Endothelial cell of umbilical vein (primary cell): ENCODE results near the gene RELN. TPM values are rescaled to one million over a fixed set of nuclear protein-coding genes. Genes with fewer than 3 reads are reported as not detected.

Experiments used
- BruUV-seq: library from RNA; stranded (reverse); fragments of 400-500 nt; replicated peaks from 2 replicates; lab custom pipeline; 2021; lab: Mats Ljungman, UMichigan
- CTCF ChIA-PET: fragments of 300-600, 350-600 bp; sonication (Branson Sonifier 250); formaldehyde crosslinking; loops from one replicate; lab custom pipeline; 2021; ENCODE audit warnings: antibody characterized with exemption, inconsistent platforms; lab: Charles Lee
- POLR2A ChIA-PET: fragments of 300-600, 350-600 bp; sonication (Branson Sonifier 250); formaldehyde crosslinking; loops from one replicate; lab custom pipeline; 2021; ENCODE audit warnings: antibody characterized with exemption, inconsistent platforms; lab: Charles Lee
- DNase-seq: peaks from one replicate; pipeline ENCODE4 v3.0.0-alpha.2; 2011; ENCODE audit warnings: low read depth, low spot score
- FAIRE-seq: peaks from 2 replicates; lab custom pipeline; 2011; peaks lifted over from hg19 to GRCh38; lab: Jason Lieb, UNC
- H2AFZ ChIP-seq: 2 replicates; pipeline ENCODE4 v1.6.0; 2012; ENCODE audit warnings: low read depth, low read length, control low read depth, inconsistent platforms
- H3K27ac ChIP-seq: 2 replicates; pipeline ENCODE4 v1.5.1; 2011; ENCODE audit warnings: low read depth, mild to moderate bottlenecking, control low read depth, low read length, moderate library complexity; ENCODE audit not compliant: insufficient read depth
- H3K27me3 ChIP-seq, 2 experiments: 2 replicates each; pipeline versions ENCODE4 v1.6.0 to v1.6.1; 2011; ENCODE audit warnings: low read length in 2 of 2, mixed read lengths in 1 of 2; ENCODE audit not compliant: control insufficient read depth in 2 of 2, insufficient read depth in 2 of 2
- H3K36me3 ChIP-seq, 2 experiments: 2 replicates in 1 of 2; 3 replicates in 1 of 2; pipeline ENCODE4 v1.5.1; 2011; ENCODE audit warnings: low read length in 2 of 2, mild to moderate bottlenecking in 1 of 2, moderate library complexity in 1 of 2; ENCODE audit not compliant: control insufficient read depth in 2 of 2, insufficient read depth in 2 of 2; ENCODE audit errors: extremely low read depth in 1 of 2
- H3K4me1 ChIP-seq: 3 replicates; pipeline ENCODE4 v1.5.1; 2011; ENCODE audit warnings: mild to moderate bottlenecking, low read length; ENCODE audit not compliant: control insufficient read depth, insufficient read depth; ENCODE audit errors: extremely low read depth
- H3K4me2 ChIP-seq: 2 replicates; pipeline ENCODE4 v1.6.1; 2011; ENCODE audit warnings: low read length, control low read depth, mixed read lengths; ENCODE audit not compliant: insufficient read depth
- H3K4me3 ChIP-seq, 3 experiments: fragments of 200-600 bp in 1 of 3; sonication (generic), shearing (Covaris generic) in 1 of 3; replicated peaks in 1 of 3; 2 replicates each; pipeline ENCODE4 v1.5.1; 2011 to 2016; ENCODE audit warnings: control low read depth in 3 of 3, low read length in 3 of 3, mild to moderate bottlenecking in 2 of 3, inconsistent platforms in 1 of 3, low read depth in 1 of 3, moderate library complexity in 1 of 3; ENCODE audit not compliant: insufficient read depth in 1 of 3
- H3K79me2 ChIP-seq: 2 replicates; pipeline ENCODE4 v1.6.0; 2012; ENCODE audit warnings: low read length, inconsistent platforms; ENCODE audit not compliant: control insufficient read depth, insufficient read depth
- H3K9ac ChIP-seq: replicated peaks from 2 replicates; pipeline ENCODE3; 2011; ENCODE audit warnings: low read length, control low read depth; ENCODE audit not compliant: insufficient read depth; ENCODE audit errors: extremely low read depth
- H3K9me1 ChIP-seq: replicated peaks from 3 replicates; pipeline ENCODE4 v1.6.0; 2011; ENCODE audit warnings: mild to moderate bottlenecking, low read length; ENCODE audit not compliant: control insufficient read depth, insufficient read depth; ENCODE audit errors: extremely low read depth
- H3K9me3 ChIP-seq: replicated peaks from 2 replicates; pipeline ENCODE4 v1.5.1; 2012; ENCODE audit warnings: low read length, inconsistent platforms; ENCODE audit not compliant: control insufficient read depth, insufficient read depth
- H4K20me1 ChIP-seq: replicated peaks from 2 replicates; pipeline ENCODE3; 2011; ENCODE audit warnings: mild to moderate bottlenecking, low read length; ENCODE audit not compliant: control insufficient read depth, insufficient read depth; ENCODE audit errors: extremely low read depth
- EZH2 ChIP-seq: IDR thresholded peaks from 2 replicates; pipeline ENCODE4 v1.6.1; 2012; ENCODE audit warnings: borderline replicate concordance, low read depth, mild to moderate bottlenecking, moderate library complexity, low read length, inconsistent platforms; ENCODE audit not compliant: severe bottlenecking
- MYC ChIP-seq: IDR thresholded peaks from one replicate; pipeline ENCODE4 v1.6.1; 2011; ENCODE audit warnings: mild to moderate bottlenecking, low read depth, low read length
- POLR2A ChIP-seq: IDR thresholded peaks from 2 replicates; pipeline ENCODE4 v1.6.1; 2012; ENCODE audit warnings: low read depth, mild to moderate bottlenecking, control low read depth, low read length
- POLR2AphosphoS5 ChIP-seq: IDR thresholded peaks from 2 replicates; pipeline ENCODE4 v1.6.1; 2012; ENCODE audit warnings: low read depth, mild to moderate bottlenecking, control low read depth, low read length, moderate library complexity; ENCODE audit not compliant: insufficient read depth
- dilution Hi-C: fragments of 300-500 bp; cut with MboI; formaldehyde crosslinking; loops from one replicate; pipeline ENCODE4 v1.15.0; 2019; ENCODE audit warnings: low sequenced_read_pairs; ENCODE audit not compliant: extremely low pct_ligation_motif_present
- intact Hi-C: fragments of 100-400 bp; cut with micrococcal nuclease; formaldehyde crosslinking; loops from one replicate; pipeline ENCODE4 v1.10.0; 2022
- polyA plus RNA-seq, 4 experiments: library from polyadenylated mRNA; depleted of rRNA in 3 of 4; stranded (reverse) in 3 of 4; unstranded in 1 of 4; fragments of >200 nt; gene quantifications; 2 replicates each; pipeline versions ENCODE4 v1.2.1 to v1.2.3, GENCODE V29; 2011 to 2012; ENCODE audit warnings: missing spikeins in 1 of 4
- total RNA-seq: library from RNA; stranded (reverse); gene quantifications from 2 replicates; pipeline ENCODE4 v1.2.3, GENCODE V29; 2021
- TF ChIP-seq, protein P1 (sequence below), 2 donors: IDR thresholded peaks; 1 replicate in 1 of 2; 2 replicates in 1 of 2; pipeline ENCODE4 v1.5.1; 2011; ENCODE audit warnings: low read length in 2 of 2, mild to moderate bottlenecking in 2 of 2, moderate library complexity in 2 of 2, control low read depth in 1 of 2, inconsistent platforms in 1 of 2, low read depth in 1 of 2; ENCODE audit not compliant: insufficient read depth in 1 of 2; ENCODE audit errors: extremely low read depth in 1 of 2

RELN gene
- total and polyA plus RNA-seq, 2 donors (not counting 3 experiments of a cell fraction or from before 2014, with no cell fraction given), result 0.15 to 0.22 TPM

DNA sequence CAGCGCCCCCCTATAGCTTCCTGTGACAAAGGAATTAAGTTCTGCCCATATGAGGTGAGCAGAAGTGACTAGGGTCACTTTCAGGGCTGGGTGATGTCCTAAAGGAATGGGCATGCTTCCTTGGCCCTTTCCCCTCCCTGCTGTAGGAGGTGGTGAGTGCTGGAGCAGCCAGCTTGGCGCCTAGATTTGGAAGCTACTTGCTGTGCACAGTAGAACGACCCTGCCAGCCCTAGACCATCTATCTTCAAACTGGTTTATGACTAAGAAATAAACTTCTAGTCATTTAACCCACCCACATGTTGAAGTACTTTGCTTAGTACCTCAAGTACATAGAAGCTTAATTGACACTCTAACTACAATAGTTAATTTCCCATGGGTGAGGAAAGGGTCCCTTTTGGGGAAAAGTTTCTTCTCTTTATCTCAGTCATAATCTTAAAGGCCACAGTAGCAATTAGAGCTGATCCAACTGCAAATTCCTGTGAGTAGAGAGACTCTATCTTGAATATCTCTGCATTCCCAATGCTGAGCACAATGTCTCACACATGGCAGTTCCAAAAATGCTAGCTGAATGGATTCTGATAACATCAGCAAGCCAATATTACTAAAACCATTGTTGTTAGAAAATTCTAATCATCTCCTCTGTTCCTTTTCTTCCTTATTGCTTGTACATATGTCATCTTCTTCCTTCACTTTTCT is 227.2 kb downstream of the RELN start:
- Histone ChIP-seq H3K4me2 (no peak overlapping the region), H3K79me2 (no peaks in the 10 kb centered on the region), H3K27me3 (peaks cover 2 to 15% of the 10 kb centered on the region in 2 experiments), H3K9me3 (no peaks in the 10 kb centered on the region), H3K4me3 (no peak overlapping the region), H4K20me1 (no peaks in the 10 kb centered on the region), H3K4me1 (no peaks in the 10 kb centered on the region), H3K36me3 (no peaks in the 10 kb centered on the region), H3K9me1 (no peaks in the 10 kb centered on the region), H2AFZ (no peak overlapping the region), H3K9ac (no peak overlapping the region), H3K27ac (no peak overlapping the region)
- FAIRE-seq, result no peak
- POLR2A ChIA-PET, result no interaction called here
- dilution Hi-C loops (no loop called here), intact Hi-C loops (no loop called here)
- CTCF ChIA-PET, result no interaction called here
- no TSS peak for BruUV-seq
- TF ChIP-seq POLR2A, result no peak
- no peak for TF ChIP-seq MYC
- no peak for TF ChIP-seq EZH2
- no peak for TF ChIP-seq POLR2AphosphoS5
- TF ChIP-seq, protein P1, sequence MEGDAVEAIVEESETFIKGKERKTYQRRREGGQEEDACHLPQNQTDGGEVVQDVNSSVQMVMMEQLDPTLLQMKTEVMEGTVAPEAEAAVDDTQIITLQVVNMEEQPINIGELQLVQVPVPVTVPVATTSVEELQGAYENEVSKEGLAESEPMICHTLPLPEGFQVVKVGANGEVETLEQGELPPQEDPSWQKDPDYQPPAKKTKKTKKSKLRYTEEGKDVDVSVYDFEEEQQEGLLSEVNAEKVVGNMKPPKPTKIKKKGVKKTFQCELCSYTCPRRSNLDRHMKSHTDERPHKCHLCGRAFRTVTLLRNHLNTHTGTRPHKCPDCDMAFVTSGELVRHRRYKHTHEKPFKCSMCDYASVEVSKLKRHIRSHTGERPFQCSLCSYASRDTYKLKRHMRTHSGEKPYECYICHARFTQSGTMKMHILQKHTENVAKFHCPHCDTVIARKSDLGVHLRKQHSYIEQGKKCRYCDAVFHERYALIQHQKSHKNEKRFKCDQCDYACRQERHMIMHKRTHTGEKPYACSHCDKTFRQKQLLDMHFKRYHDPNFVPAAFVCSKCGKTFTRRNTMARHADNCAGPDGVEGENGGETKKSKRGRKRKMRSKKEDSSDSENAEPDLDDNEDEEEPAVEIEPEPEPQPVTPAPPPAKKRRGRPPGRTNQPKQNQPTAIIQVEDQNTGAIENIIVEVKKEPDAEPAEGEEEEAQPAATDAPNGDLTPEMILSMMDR (IDR thresholded peaks at IDR 0.05; ENCODE audit: extremely low read depth in 1 of 2, insufficient read depth in 1 of 2, low read depth in 1 of 2, low read length in 2 of 2), result no peak
- DNase-seq, result no peak
